Body of pancreas (tissue), 4 donors: ENCODE data around the gene THSD7A. TPM values are rescaled to one million over a fixed set of nuclear protein-coding genes. Genes with fewer than 3 reads are reported as not detected.

Experiments used
- ATAC-seq: fragments of 150-250 bp; one replicate; pipeline ENCODE4 v1.9.1; 2016
- DNase-seq, 4 donors: peaks; one replicate each; pipeline ENCODE4 v3.0.0-alpha.2; 2019
- H3K27ac ChIP-seq, 4 donors: fragments of 200-600 bp; sonication (generic); 1 replicate in 3 of 4; 2 replicates in 1 of 4; pipeline versions ENCODE4 v1.5.1 to v1.6.1; 2016 to 2019; ENCODE audit warnings: mild to moderate bottlenecking in 1 of 4, mixed read lengths in 1 of 4, moderate library complexity in 1 of 4
- H3K27me3 ChIP-seq, 2 donors: fragments of 200-600 bp; sonication (generic); one replicate each; pipeline ENCODE4 v1.6.0; 2016; ENCODE audit warnings: mild to moderate bottlenecking in 1 of 2
- H3K36me3 ChIP-seq, 2 donors: fragments of 200-600 bp; sonication (generic); replicated peaks in 1 of 2; 2 replicates each; pipeline ENCODE4 v1.5.1; 2016; ENCODE audit warnings: low read depth in 2 of 2; ENCODE audit not compliant: insufficient read depth in 1 of 2
- H3K4me1 ChIP-seq: fragments of 200-600 bp; sonication (generic); one replicate; pipeline ENCODE4 v1.6.0; 2016
- H3K4me3 ChIP-seq, 2 donors: fragments of 200-600 bp; sonication (generic); 1 replicate in 1 of 2; 2 replicates in 1 of 2; pipeline ENCODE4 v1.5.1; 2016 to 2019
- H3K9me3 ChIP-seq, 3 donors: fragments of 200-600 bp; sonication (generic); 1 replicate in 2 of 3; 2 replicates in 1 of 3; pipeline ENCODE4 v1.5.1; 2016
- POLR2A ChIP-seq, 3 donors: fragments of 450-650 bp; IDR thresholded peaks; one replicate each; pipeline ENCODE4 v1.6.1; 2016; ENCODE audit warnings: antibody characterized with exemption in 3 of 3, mild to moderate bottlenecking in 2 of 3
- WGBS, 2 donors: methylation state at CpG; one replicate each; pipeline ENCODE4 v1.1.5; 2017; 5-methylcytosine and 5-hydroxymethylcytosine counted together
- intact Hi-C: fragments of 100-400 bp; cut with DNase I; formaldehyde crosslinking; loops from one replicate; pipeline ENCODE4 v1.15.1; 2023
- total RNA-seq, 2 donors: library from RNA; depleted of rRNA; stranded (reverse); fragments of >200 nt; gene quantifications; one replicate each; pipeline ENCODE4 v1.1.0, GENCODE V29; 2016
- TF ChIP-seq, protein P1 (sequence below), 7 experiments: fragments of 450-650 bp in 4 of 7; fragments of 200-600 bp in 3 of 7; sonication (generic) in 3 of 7; IDR thresholded peaks; one replicate each; pipeline ENCODE4 v1.5.1; 2016 to 2019; ENCODE audit warnings: antibody characterized with exemption in 7 of 7

Gene THSD7A
- total RNA-seq, 2 donors from 2014 or later, result 0.66 to 7.0 TPM

DNA sequence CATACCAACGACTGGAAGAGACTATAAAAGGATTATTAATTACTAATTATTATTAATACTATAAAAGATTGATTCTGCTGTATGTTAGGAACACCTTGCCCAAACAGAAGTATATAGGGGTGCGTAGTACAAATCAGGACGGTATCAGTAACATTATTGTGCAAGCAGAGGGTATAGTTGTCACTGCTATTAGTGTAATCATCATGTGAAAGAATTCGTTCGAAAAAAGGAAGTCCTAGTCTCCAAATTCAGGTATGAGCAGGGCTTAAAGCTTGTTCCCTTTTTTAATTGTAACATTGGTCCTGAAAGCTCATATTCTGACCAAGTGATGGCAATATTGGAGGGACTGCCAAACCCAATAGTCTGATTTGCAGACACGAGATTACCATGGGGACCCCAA is 81.8 kb downstream of the THSD7A start:
- WGBS, 2 donors, result 55 to 65% methylated on average over 6 of the region's 6 CpGs
- Histone ChIP-seq H3K4me1 (no peaks in the 10 kb centered on the region), H3K27me3 (no peaks in the 10 kb centered on the region), H3K4me3 (no peak overlapping the region), H3K27ac (no peak overlapping the region), H3K9me3 (no peaks in the 10 kb centered on the region), H3K36me3 (no peaks in the 10 kb centered on the region)
- intact Hi-C loops, result no loop called here
- ATAC-seq, result no peak
- TF ChIP-seq, protein P1, sequence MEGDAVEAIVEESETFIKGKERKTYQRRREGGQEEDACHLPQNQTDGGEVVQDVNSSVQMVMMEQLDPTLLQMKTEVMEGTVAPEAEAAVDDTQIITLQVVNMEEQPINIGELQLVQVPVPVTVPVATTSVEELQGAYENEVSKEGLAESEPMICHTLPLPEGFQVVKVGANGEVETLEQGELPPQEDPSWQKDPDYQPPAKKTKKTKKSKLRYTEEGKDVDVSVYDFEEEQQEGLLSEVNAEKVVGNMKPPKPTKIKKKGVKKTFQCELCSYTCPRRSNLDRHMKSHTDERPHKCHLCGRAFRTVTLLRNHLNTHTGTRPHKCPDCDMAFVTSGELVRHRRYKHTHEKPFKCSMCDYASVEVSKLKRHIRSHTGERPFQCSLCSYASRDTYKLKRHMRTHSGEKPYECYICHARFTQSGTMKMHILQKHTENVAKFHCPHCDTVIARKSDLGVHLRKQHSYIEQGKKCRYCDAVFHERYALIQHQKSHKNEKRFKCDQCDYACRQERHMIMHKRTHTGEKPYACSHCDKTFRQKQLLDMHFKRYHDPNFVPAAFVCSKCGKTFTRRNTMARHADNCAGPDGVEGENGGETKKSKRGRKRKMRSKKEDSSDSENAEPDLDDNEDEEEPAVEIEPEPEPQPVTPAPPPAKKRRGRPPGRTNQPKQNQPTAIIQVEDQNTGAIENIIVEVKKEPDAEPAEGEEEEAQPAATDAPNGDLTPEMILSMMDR (IDR thresholded peaks at IDR 0.05), result no peak
- TF ChIP-seq POLR2A (IDR thresholded peaks at IDR 0.05), result no peak
- no peak for DNase-seq

DNA sequence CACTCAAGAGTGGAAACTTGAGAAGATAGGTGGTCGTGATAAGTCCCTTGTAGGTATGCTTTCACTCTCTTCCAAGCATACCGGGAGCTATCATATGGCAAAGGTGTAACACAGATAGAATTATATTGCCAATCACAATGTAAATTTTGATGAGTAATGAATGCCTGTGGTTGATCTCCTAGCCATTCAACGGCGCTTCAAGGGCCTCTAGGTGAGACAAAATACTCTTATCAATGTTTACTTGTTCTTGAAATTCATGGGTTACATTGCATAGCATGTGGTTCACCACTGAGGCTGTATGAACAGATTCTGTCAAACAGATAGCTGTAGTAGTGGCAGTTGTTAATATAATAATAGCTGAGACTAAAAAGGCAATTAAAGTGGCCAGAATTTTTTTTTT is 82.4 kb downstream of the THSD7A start:
- no peaks in the 10 kb centered on the region for H3K4me1 ChIP-seq
- H3K4me3 ChIP-seq, result no peak overlapping the region
- no peak overlapping the region for H3K27ac ChIP-seq
- no peaks in the 10 kb centered on the region for H3K27me3 ChIP-seq
- TF ChIP-seq, protein P1 (IDR thresholded peaks at IDR 0.05), result no peak
- TF ChIP-seq POLR2A (IDR thresholded peaks at IDR 0.05), result no peak
- WGBS, 2 donors, result 65 to 79% methylated on average over 4 of the region's 4 CpGs
- intact Hi-C loops, result no loop called here
- ATAC-seq, result no peak
- H3K36me3 ChIP-seq, result no peaks in the 10 kb centered on the region
- no peak for DNase-seq
- no peaks in the 10 kb centered on the region for H3K9me3 ChIP-seq

DNA sequence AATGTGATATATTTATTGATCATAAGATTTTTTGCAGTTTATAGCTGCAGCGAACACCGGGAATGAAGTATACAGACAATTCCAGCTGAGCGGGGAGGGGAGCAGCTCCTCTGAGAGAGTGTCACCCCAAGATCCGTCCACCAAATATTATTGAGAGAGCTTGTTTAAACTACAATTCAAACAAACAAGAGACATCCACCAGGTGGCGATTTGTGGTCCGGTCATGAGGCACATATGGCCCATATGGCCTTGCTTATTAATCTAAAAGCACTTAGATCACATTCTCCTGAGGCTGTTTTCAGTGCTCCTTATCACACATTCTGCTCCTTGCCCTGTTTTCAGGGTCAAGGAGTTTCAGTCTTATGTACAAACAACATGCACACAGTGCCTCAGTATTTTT is 83.1 kb downstream of the THSD7A start:
- no peak for ATAC-seq
- WGBS, 2 donors, result 72 to 78% methylated on average over 6 of the region's 6 CpGs
- no peak for DNase-seq

DNA sequence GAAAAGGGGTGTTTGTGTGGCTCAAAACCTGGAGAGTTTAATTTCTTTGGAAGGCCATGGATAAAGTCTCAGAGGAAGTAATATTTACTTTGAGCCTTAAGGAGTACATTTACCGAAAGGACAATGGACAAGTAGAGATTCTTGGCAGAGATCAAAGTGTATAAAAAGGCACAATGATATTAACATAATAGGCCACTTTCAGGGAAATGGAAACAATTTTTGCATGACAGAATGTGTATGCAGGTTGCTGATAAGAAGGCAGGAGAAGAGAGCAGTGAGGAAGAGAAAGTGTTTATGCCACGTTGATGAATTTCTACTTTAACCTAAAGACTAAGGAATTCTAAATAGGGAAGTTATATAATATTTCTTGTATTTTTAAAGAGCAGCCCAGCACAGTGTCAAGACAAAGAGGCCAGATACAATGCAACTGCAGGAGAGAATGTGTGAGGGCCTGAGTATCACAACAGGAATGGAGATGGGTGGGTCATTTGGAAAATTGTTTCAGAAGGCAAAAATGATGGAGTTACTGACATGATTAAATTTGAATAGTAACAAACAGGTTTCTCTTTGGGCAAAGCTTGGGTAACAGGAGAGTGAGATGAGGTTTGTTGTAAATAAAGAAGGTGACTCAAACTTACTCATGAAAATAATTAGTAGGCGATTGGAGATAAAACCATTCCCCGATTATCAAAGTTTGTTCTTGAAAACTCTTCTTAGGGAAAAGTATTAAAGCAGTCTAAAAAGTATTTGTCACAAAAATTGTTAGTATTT is 84.1 kb downstream of the THSD7A start:
- 67 to 84% methylated on average over 4 of the region's 4 CpGs for WGBS, 2 donors

More for the DNA sequence above, 83.1 kb downstream of the THSD7A start:
- no peak for TF ChIP-seq POLR2A (IDR thresholded peaks at IDR 0.05)
- TF ChIP-seq, protein P1 (IDR thresholded peaks at IDR 0.05), result no peak
- intact Hi-C loops, result no loop called here
- Histone ChIP-seq H3K36me3 (no peaks in the 10 kb centered on the region), H3K9me3 (no peaks in the 10 kb centered on the region), H3K27me3 (no peaks in the 10 kb centered on the region), H3K27ac (no peak overlapping the region), H3K4me1 (no peaks in the 10 kb centered on the region), H3K4me3 (no peak overlapping the region)

More for the DNA sequence above, 84.1 kb downstream of the THSD7A start:
- Histone ChIP-seq H3K9me3 (no peaks in the 10 kb centered on the region), H3K27ac (no peak overlapping the region), H3K27me3 (no peaks in the 10 kb centered on the region), H3K4me3 (no peak overlapping the region), H3K36me3 (no peaks in the 10 kb centered on the region), H3K4me1 (no peaks in the 10 kb centered on the region)
- DNase-seq, result no peak
- intact Hi-C loops, result no loop called here
- TF ChIP-seq POLR2A (IDR thresholded peaks at IDR 0.05), result no peak
- TF ChIP-seq, protein P1 (IDR thresholded peaks at IDR 0.05), result no peak
- ATAC-seq, result no peak
